ENCODE measurements around the gene PPP1R15B.

The PPP1R15B gene

GRCh38 chr1:204443260-204443619 is 31.6 kb upstream of the PPP1R15B start:
- no peak overlapping the region for H2BK120ac ChIP-seq (ENCODE audit: low read depth, low read length)
- H2BK15ac ChIP-seq (ENCODE audit: low read depth, poor library complexity, severe bottlenecking) = no peak overlapping the region
- no peak overlapping the region for H2AK5ac ChIP-seq (ENCODE audit: low read length, severe bottlenecking)
- H2BK12ac ChIP-seq (ENCODE audit: low read length in 2 of 2) = no peak overlapping the region
- H3K4me3 ChIP-seq (ENCODE audit: insufficient read depth in 1 of 2, low read depth in 1 of 2, low read length in 2 of 2) = peak overlapping the region in 1 of 2 experiments; percentile 31
- peaks cover 0 to 22% of the 10 kb centered on the region in 2 experiments for H3K36me3 ChIP-seq (ENCODE audit: control insufficient read depth in 1 of 2, insufficient read depth in 2 of 2, low read depth in 1 of 2, low read length in 2 of 2)
- H3K4ac ChIP-seq (ENCODE audit: low read depth in 1 of 2, low read length in 2 of 2) = no peak overlapping the region
- H2BK5ac ChIP-seq (ENCODE audit: low read depth, low read length, poor library complexity, severe bottlenecking) = no peak overlapping the region
- H3K27me3 ChIP-seq (ENCODE audit: control insufficient read depth in 1 of 2, insufficient read depth in 1 of 2, low read length in 2 of 2) = peaks cover 0 to 8% of the 10 kb centered on the region in 2 experiments
- H2AFZ ChIP-seq (ENCODE audit: low read depth, low read length) = no peak overlapping the region
- no peak overlapping the region for H4K91ac ChIP-seq (ENCODE audit: low read length)
- H3K23ac ChIP-seq (ENCODE audit: low read length in 2 of 2) = no peak overlapping the region
- no peak overlapping the region for H3K27ac ChIP-seq (ENCODE audit: low read length, poor library complexity, severe bottlenecking)
- no peaks in the 10 kb centered on the region for H3K9me3 ChIP-seq (ENCODE audit: control insufficient read depth, low read length)
- no peak overlapping the region for H3K14ac ChIP-seq (ENCODE audit: low read length in 2 of 2)
- H3K4me2 ChIP-seq (ENCODE audit: low read length, poor library complexity, severe bottlenecking) = no peak overlapping the region
- no peaks in the 10 kb centered on the region for H3K79me1 ChIP-seq (replicated peaks; ENCODE audit: low read length, poor library complexity, severe bottlenecking)
- no peak overlapping the region for H4K8ac ChIP-seq (ENCODE audit: low read length)
- 95% methylated on average over 8 of the region's 8 CpGs for WGBS
- H3K9ac ChIP-seq (ENCODE audit: low read length) = peak overlapping the region; percentile 50
- H3K4me1 ChIP-seq (ENCODE audit: control insufficient read depth, insufficient read depth, low read depth, low read length) = peaks cover 7% of the 10 kb centered on the region
- no peak overlapping the region for H3K18ac ChIP-seq (ENCODE audit: low read depth in 1 of 2, low read length in 2 of 2)
- DNase-seq = no peak

GRCh38 chr1:204442376-204443259 is 31.0 kb upstream of the PPP1R15B start:
- Histone ChIP-seq H3K4ac (ENCODE audit: low read depth in 1 of 2, low read length in 2 of 2) (no peak overlapping the region), H3K23ac (ENCODE audit: low read length in 2 of 2) (no peak overlapping the region), H3K14ac (ENCODE audit: low read length in 2 of 2) (no peak overlapping the region), H2BK12ac (ENCODE audit: low read length in 2 of 2) (no peak overlapping the region), H2AFZ (ENCODE audit: low read depth, low read length) (no peak overlapping the region), H3K9me3 (ENCODE audit: control insufficient read depth, low read length) (no peaks in the 10 kb centered on the region), H2AK5ac (ENCODE audit: low read length, severe bottlenecking) (no peak overlapping the region), H3K4me3 (ENCODE audit: insufficient read depth in 1 of 2, low read depth in 1 of 2, low read length in 2 of 2) (peak overlapping the region in 1 of 2 experiments; percentile 31), H4K91ac (ENCODE audit: low read length) (no peak overlapping the region), H3K4me1 (ENCODE audit: control insufficient read depth, insufficient read depth, low read depth, low read length) (peaks cover 8% of the 10 kb centered on the region), H4K8ac (ENCODE audit: low read length) (no peak overlapping the region), H3K27ac (ENCODE audit: low read length, poor library complexity, severe bottlenecking) (no peak overlapping the region), H3K79me1 (replicated peaks; ENCODE audit: low read length, poor library complexity, severe bottlenecking) (no peaks in the 10 kb centered on the region), H3K18ac (ENCODE audit: low read depth in 1 of 2, low read length in 2 of 2) (no peak overlapping the region), H3K9ac (ENCODE audit: low read length) (peak overlapping the region; percentile 50), H2BK120ac (ENCODE audit: low read depth, low read length) (no peak overlapping the region), H2BK5ac (ENCODE audit: low read depth, low read length, poor library complexity, severe bottlenecking) (no peak overlapping the region), H2BK15ac (ENCODE audit: low read depth, poor library complexity, severe bottlenecking) (no peak overlapping the region), H3K27me3 (ENCODE audit: control insufficient read depth in 1 of 2, insufficient read depth in 1 of 2, low read length in 2 of 2) (peaks cover 0 to 8% of the 10 kb centered on the region in 2 experiments), H3K36me3 (ENCODE audit: control insufficient read depth in 1 of 2, insufficient read depth in 2 of 2, low read depth in 1 of 2, low read length in 2 of 2) (peaks cover 0 to 22% of the 10 kb centered on the region in 2 experiments), H3K4me2 (ENCODE audit: low read length, poor library complexity, severe bottlenecking) (no peak overlapping the region)
- 94% methylated on average over 12 of the region's 13 CpGs for WGBS
- no peak for DNase-seq

- H2AFZ ChIP-seq (ENCODE audit: low read depth, low read length) = no peak overlapping the region
- H3K18ac ChIP-seq (ENCODE audit: low read depth in 1 of 2, low read length in 2 of 2) = no peak overlapping the region
- H2BK12ac ChIP-seq (ENCODE audit: low read length in 2 of 2) = no peak overlapping the region
- H3K9ac ChIP-seq (ENCODE audit: low read length) = no peak overlapping the region
- peaks cover 0 to 22% of the 10 kb centered on the region in 2 experiments for H3K36me3 ChIP-seq (ENCODE audit: control insufficient read depth in 1 of 2, insufficient read depth in 2 of 2, low read depth in 1 of 2, low read length in 2 of 2)
- no peak overlapping the region for H2BK5ac ChIP-seq (ENCODE audit: low read depth, low read length, poor library complexity, severe bottlenecking)
- no peak overlapping the region for H2BK120ac ChIP-seq (ENCODE audit: low read depth, low read length)
- H3K14ac ChIP-seq (ENCODE audit: low read length in 2 of 2) = no peak overlapping the region
- no peak overlapping the region for H3K4me3 ChIP-seq (ENCODE audit: insufficient read depth in 1 of 2, low read depth in 1 of 2, low read length in 2 of 2)
- H3K27me3 ChIP-seq (ENCODE audit: control insufficient read depth in 1 of 2, insufficient read depth in 1 of 2, low read length in 2 of 2) = peaks cover 0 to 4% of the 10 kb centered on the region in 2 experiments
- H4K8ac ChIP-seq (ENCODE audit: low read length) = no peak overlapping the region
- no peak overlapping the region for H4K91ac ChIP-seq (ENCODE audit: low read length)
- H3K4me1 ChIP-seq (ENCODE audit: control insufficient read depth, insufficient read depth, low read depth, low read length) = peaks cover 6% of the 10 kb centered on the region
- H3K79me1 ChIP-seq (replicated peaks; ENCODE audit: low read length, poor library complexity, severe bottlenecking) = no peaks in the 10 kb centered on the region
- WGBS = 85% methylated on average over 6 of the region's 6 CpGs
- no peak overlapping the region for H3K4ac ChIP-seq (ENCODE audit: low read depth in 1 of 2, low read length in 2 of 2)
- no peak overlapping the region for H3K27ac ChIP-seq (ENCODE audit: low read length, poor library complexity, severe bottlenecking)
- no peak overlapping the region for H3K4me2 ChIP-seq (ENCODE audit: low read length, poor library complexity, severe bottlenecking)
- H3K23ac ChIP-seq (ENCODE audit: low read length in 2 of 2) = no peak overlapping the region
- H2AK5ac ChIP-seq (ENCODE audit: low read length, severe bottlenecking) = no peak overlapping the region
- H3K9me3 ChIP-seq (ENCODE audit: control insufficient read depth, low read length) = no peaks in the 10 kb centered on the region
- no peak overlapping the region for H2BK15ac ChIP-seq (ENCODE audit: low read depth, poor library complexity, severe bottlenecking)
- no peak for DNase-seq
Observed at GRCh38 chr1:204441558-204441957, 29.9 kb upstream of the PPP1R15B start.

GRCh38 chr1:204439621-204440375 is 28.2 kb upstream of the PPP1R15B start:
- WGBS = 86% methylated on average over 13 of the region's 13 CpGs
- Histone ChIP-seq H2BK120ac (ENCODE audit: low read depth, low read length) (no peak overlapping the region), H3K4me2 (ENCODE audit: low read length, poor library complexity, severe bottlenecking) (no peak overlapping the region), H2AK5ac (ENCODE audit: low read length, severe bottlenecking) (no peak overlapping the region), H3K27ac (ENCODE audit: low read length, poor library complexity, severe bottlenecking) (no peak overlapping the region), H3K4ac (ENCODE audit: low read depth in 1 of 2, low read length in 2 of 2) (no peak overlapping the region), H4K8ac (ENCODE audit: low read length) (no peak overlapping the region), H4K91ac (ENCODE audit: low read length) (peak overlapping the region; percentile 20), H3K18ac (ENCODE audit: low read depth in 1 of 2, low read length in 2 of 2) (no peak overlapping the region), H2BK15ac (ENCODE audit: low read depth, poor library complexity, severe bottlenecking) (no peak overlapping the region), H2BK5ac (ENCODE audit: low read depth, low read length, poor library complexity, severe bottlenecking) (no peak overlapping the region), H3K4me1 (ENCODE audit: control insufficient read depth, insufficient read depth, low read depth, low read length) (peaks cover 5% of the 10 kb centered on the region), H3K9me3 (ENCODE audit: control insufficient read depth, low read length) (no peaks in the 10 kb centered on the region), H3K9ac (ENCODE audit: low read length) (no peak overlapping the region), H3K79me1 (replicated peaks; ENCODE audit: low read length, poor library complexity, severe bottlenecking) (no peaks in the 10 kb centered on the region), H2BK12ac (ENCODE audit: low read length in 2 of 2) (no peak overlapping the region), H3K27me3 (ENCODE audit: control insufficient read depth in 1 of 2, insufficient read depth in 1 of 2, low read length in 2 of 2) (peaks cover 0 to 4% of the 10 kb centered on the region in 2 experiments), H3K36me3 (ENCODE audit: control insufficient read depth in 1 of 2, insufficient read depth in 2 of 2, low read depth in 1 of 2, low read length in 2 of 2) (peaks cover 0 to 18% of the 10 kb centered on the region in 2 experiments), H3K14ac (ENCODE audit: low read length in 2 of 2) (no peak overlapping the region), H3K23ac (ENCODE audit: low read length in 2 of 2) (no peak overlapping the region), H3K4me3 (ENCODE audit: insufficient read depth in 1 of 2, low read depth in 1 of 2, low read length in 2 of 2) (no peak overlapping the region), H2AFZ (ENCODE audit: low read depth, low read length) (no peak overlapping the region)
- no peak for DNase-seq

Data from mesenchymal stem cell (in vitro differentiated cells and primary cell).